Suprapubic skin (tissue), 4 donors: Measurements from ENCODE around the gene SLC8A1. TPM values are rescaled to one million over a fixed set of nuclear protein-coding genes. Genes with fewer than 3 reads are reported as not detected.

Experiments
- DNase-seq, 2 donors: peaks; one replicate each; pipeline ENCODE4 v3.0.0-alpha.2; 2019; ENCODE audit warnings: low spot score in 2 of 2
- H3K27ac ChIP-seq: fragments of 200-600 bp; sonication (generic); one replicate; pipeline ENCODE4 v1.5.1; 2019
- H3K27me3 ChIP-seq: fragments of 200-600 bp; sonication (generic); one replicate; pipeline ENCODE4 v1.5.1; 2019
- H3K36me3 ChIP-seq: fragments of 200-600 bp; sonication (generic); one replicate; pipeline ENCODE4 v1.5.1; 2019
- H3K4me1 ChIP-seq: fragments of 200-600 bp; sonication (generic); one replicate; pipeline ENCODE4 v1.5.1; 2019
- H3K4me3 ChIP-seq: fragments of 200-600 bp; sonication (generic); one replicate; pipeline ENCODE4 v1.5.1; 2019; ENCODE audit warnings: mild to moderate bottlenecking
- H3K9me3 ChIP-seq: fragments of 200-600 bp; sonication (generic); one replicate; pipeline ENCODE4 v1.5.1; 2019
- CTCF ChIP-seq, 2 donors: fragments of 200-600 bp in 1 of 2; fragments of 450-650 bp in 1 of 2; sonication (generic) in 1 of 2; IDR thresholded peaks; one replicate each; pipeline ENCODE4 v1.5.1; 2016 to 2019; ENCODE audit warnings: antibody characterized with exemption in 2 of 2, mild to moderate bottlenecking in 1 of 2, moderate library complexity in 1 of 2
- EP300 ChIP-seq: sonication (generic); formaldehyde crosslinking; IDR thresholded peaks from one replicate; pipeline ENCODE4 v1.6.1; 2017; ENCODE audit warnings: antibody characterized with exemption
- POLR2A ChIP-seq, 2 donors: fragments of 450-650 bp; IDR thresholded peaks; one replicate each; pipeline ENCODE4 v1.6.1; 2017; ENCODE audit warnings: antibody characterized with exemption in 2 of 2, mild to moderate bottlenecking in 2 of 2, moderate library complexity in 2 of 2
- POLR2AphosphoS5 ChIP-seq, 3 donors: sonication (generic); formaldehyde crosslinking; IDR thresholded peaks; one replicate each; pipeline ENCODE4 v1.6.1; 2017; ENCODE audit warnings: antibody characterized with exemption in 3 of 3
- WGBS: methylation state at CpG from one replicate; pipeline ENCODE4 v1.1.5; 2018; 5-methylcytosine and 5-hydroxymethylcytosine counted together
- total RNA-seq, 4 donors: library from RNA; depleted of rRNA; stranded (reverse); fragments of >200 nt; gene quantifications; one replicate each; pipeline ENCODE4 v1.1.0, GENCODE V29; 2016

SLC8A1 gene
- total RNA-seq, 4 donors from 2014 or later: 2.4 to 14.4 (median 9.9) TPM

DNA sequence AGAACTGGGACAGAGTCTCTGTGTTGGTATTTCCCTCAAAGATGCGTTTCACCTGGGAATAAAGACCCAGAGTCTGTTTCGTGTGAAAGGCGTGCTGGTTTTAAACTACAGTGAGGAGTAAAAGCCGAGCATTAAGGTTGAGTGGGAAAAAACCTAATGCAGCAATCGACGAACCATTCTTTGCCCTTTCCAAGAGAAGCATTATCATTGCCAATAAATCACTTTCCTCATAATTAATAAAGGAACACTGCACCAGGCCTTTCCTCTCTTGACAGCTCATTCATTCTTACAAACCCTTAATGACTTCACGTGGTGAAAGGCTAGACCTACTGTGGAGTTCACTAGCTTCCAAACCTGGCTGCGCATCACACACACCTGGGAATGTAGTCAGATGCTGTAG is 896 bp upstream of the SLC8A1 start:
- Histone ChIP-seq H3K36me3 (no peaks in the 10 kb centered on the region), H3K4me1 (peaks cover 22% of the 10 kb centered on the region), H3K9me3 (no peaks in the 10 kb centered on the region), H3K4me3 (no peak overlapping the region), H3K27me3 (peaks cover 8% of the 10 kb centered on the region), H3K27ac (no peak overlapping the region)
- TF ChIP-seq EP300 (no peak), POLR2AphosphoS5 (IDR thresholded peaks at IDR 0.05) (no peak), CTCF (IDR thresholded peaks at IDR 0.05) (no peak), POLR2A (IDR thresholded peaks at IDR 0.05) (no peak)
- no peak for DNase-seq
- 92% methylated on average over 8 of the region's 8 CpGs for WGBS

- WGBS: 6% methylated on average over 18 of the region's 18 CpGs
- no peak for DNase-seq
These were observed 977 bp downstream of the SLC8A1 start for GRCh38 chr2:40450796-40451430.

GRCh38 chr2:40450066-40450795 is 1.7 kb downstream of the SLC8A1 start:
- H3K27me3 ChIP-seq: peaks cover 8% of the 10 kb centered on the region
- peak overlapping the region; percentile 54 for H3K4me3 ChIP-seq
- TF ChIP-seq POLR2AphosphoS5 (IDR thresholded peaks at IDR 0.05): no peak
- TF ChIP-seq CTCF (IDR thresholded peaks at IDR 0.05): no peak
- TF ChIP-seq EP300: no peak
- no peak for TF ChIP-seq POLR2A (IDR thresholded peaks at IDR 0.05)
- peaks cover 22% of the 10 kb centered on the region for H3K4me1 ChIP-seq
- H3K27ac ChIP-seq: no peak overlapping the region
- no peaks in the 10 kb centered on the region for H3K9me3 ChIP-seq
- H3K36me3 ChIP-seq: no peaks in the 10 kb centered on the region
- no peak for DNase-seq
- 34% methylated on average over 12 of the region's 12 CpGs for WGBS

More at GRCh38 chr2:40450796-40451430, 977 bp downstream of the SLC8A1 start:
- H3K4me1 ChIP-seq: peaks cover 22% of the 10 kb centered on the region
- H3K9me3 ChIP-seq: no peaks in the 10 kb centered on the region
- H3K27me3 ChIP-seq: peaks cover 8% of the 10 kb centered on the region
- peak overlapping the region; percentile 54 for H3K4me3 ChIP-seq
- no peaks in the 10 kb centered on the region for H3K36me3 ChIP-seq
- peak overlapping the region; percentile 6 for H3K27ac ChIP-seq
- TF ChIP-seq POLR2A (IDR thresholded peaks at IDR 0.05): no peak
- TF ChIP-seq CTCF (IDR thresholded peaks at IDR 0.05): no peak
- TF ChIP-seq EP300: no peak
- no peak for TF ChIP-seq POLR2AphosphoS5 (IDR thresholded peaks at IDR 0.05)

GRCh38 chr2:40448476-40449079 is 3.3 kb downstream of the SLC8A1 start:
- Histone ChIP-seq H3K36me3 (no peaks in the 10 kb centered on the region), H3K4me1 (peaks cover 22% of the 10 kb centered on the region), H3K4me3 (no peak overlapping the region), H3K27me3 (peaks cover 8% of the 10 kb centered on the region), H3K9me3 (no peaks in the 10 kb centered on the region), H3K27ac (no peak overlapping the region)
- 48% methylated on average over 3 of the region's 3 CpGs for WGBS
- DNase-seq: no peak
- TF ChIP-seq POLR2AphosphoS5 (IDR thresholded peaks at IDR 0.05): no peak
- TF ChIP-seq CTCF (IDR thresholded peaks at IDR 0.05): peak in 1 of 2 donors; percentile 15

DNA sequence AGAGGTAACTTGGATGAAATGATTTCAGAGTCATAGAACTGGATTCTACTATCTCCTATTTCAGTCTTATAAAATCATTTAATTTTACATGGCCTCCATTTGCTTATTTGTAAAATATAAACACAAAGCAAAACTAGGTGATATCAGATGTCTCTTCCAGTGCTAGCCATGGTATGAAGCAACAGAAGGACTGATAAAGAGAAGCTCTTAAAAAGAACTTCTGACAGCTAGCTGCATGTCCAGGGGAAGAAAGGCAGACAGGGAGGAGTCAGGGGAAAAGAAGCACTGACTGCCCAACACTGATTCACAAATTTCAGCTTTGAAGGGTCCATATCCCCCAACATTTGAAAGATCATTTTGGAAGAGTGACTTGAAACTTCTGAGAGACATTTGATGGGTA is 6.4 kb downstream of the SLC8A1 start:
- no peak overlapping the region for H3K27ac ChIP-seq
- H3K27me3 ChIP-seq: no peaks in the 10 kb centered on the region
- H3K36me3 ChIP-seq: no peaks in the 10 kb centered on the region
- DNase-seq: no peak
- H3K4me3 ChIP-seq: no peak overlapping the region
- H3K9me3 ChIP-seq: no peaks in the 10 kb centered on the region
- H3K4me1 ChIP-seq: peaks cover 6% of the 10 kb centered on the region
- TF ChIP-seq CTCF (IDR thresholded peaks at IDR 0.05) (no peak), POLR2A (IDR thresholded peaks at IDR 0.05) (no peak), POLR2AphosphoS5 (IDR thresholded peaks at IDR 0.05) (no peak), EP300 (no peak)
